ENCODE measurements around the gene GEMIN4. TPM values are rescaled to one million over a fixed set of nuclear protein-coding genes. Genes with fewer than 3 reads are reported as not detected.

GEMIN4 gene
- total and polyA plus RNA-seq, 10 of the 15 experiments (the other 5 are each of a cell fraction or from before 2014, with no cell fraction given), result 2.4 to 55.6 (median 34.5) TPM

DNA sequence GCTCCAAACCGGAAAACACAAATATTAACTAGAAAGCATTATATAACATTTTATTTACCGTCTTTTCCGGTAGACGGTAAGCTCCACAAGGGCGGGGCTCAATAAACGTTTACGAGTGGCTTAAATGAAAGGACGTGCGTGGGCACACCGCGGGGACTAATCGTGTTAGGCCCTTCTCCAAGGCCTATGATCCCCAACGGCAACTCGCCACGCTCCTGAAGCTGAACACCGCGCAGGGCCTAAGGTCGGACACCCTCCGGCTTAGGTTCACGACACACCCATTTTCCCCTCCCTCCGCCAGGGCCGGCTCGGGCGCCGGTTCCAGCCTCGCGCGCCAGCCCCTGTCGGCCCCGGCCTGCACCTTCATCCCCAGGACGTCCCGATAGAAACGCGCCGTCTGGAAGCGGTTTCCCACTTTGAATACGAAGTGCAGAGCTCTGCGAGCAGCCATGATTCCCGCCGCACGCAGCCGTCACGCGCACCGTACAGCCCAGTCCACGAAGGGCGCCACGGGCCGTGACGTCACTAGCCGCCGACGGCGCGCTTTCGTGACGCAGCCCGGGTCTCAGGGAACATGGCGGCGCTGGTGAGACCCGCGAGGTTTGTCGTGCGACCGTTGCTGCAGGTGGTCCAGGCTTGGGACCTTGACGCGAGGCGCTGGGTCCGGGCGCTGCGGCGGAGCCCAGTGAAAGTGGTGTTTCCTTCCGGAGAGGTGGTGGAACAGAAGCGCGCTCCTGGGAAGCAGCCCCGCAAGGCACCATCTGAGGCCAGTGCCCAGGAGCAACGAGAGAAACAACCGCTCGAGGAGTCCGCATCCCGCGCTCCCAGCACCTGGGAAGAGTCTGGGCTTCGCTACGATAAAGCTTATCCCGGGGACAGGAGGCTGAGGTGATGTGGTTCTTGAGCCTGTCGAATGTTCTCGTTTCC is 30.0 kb upstream of the GEMIN4 start, which contains the start of the genes GLOD4 and MRM3 (continued):
- TF ChIP-seq, protein P1, sequence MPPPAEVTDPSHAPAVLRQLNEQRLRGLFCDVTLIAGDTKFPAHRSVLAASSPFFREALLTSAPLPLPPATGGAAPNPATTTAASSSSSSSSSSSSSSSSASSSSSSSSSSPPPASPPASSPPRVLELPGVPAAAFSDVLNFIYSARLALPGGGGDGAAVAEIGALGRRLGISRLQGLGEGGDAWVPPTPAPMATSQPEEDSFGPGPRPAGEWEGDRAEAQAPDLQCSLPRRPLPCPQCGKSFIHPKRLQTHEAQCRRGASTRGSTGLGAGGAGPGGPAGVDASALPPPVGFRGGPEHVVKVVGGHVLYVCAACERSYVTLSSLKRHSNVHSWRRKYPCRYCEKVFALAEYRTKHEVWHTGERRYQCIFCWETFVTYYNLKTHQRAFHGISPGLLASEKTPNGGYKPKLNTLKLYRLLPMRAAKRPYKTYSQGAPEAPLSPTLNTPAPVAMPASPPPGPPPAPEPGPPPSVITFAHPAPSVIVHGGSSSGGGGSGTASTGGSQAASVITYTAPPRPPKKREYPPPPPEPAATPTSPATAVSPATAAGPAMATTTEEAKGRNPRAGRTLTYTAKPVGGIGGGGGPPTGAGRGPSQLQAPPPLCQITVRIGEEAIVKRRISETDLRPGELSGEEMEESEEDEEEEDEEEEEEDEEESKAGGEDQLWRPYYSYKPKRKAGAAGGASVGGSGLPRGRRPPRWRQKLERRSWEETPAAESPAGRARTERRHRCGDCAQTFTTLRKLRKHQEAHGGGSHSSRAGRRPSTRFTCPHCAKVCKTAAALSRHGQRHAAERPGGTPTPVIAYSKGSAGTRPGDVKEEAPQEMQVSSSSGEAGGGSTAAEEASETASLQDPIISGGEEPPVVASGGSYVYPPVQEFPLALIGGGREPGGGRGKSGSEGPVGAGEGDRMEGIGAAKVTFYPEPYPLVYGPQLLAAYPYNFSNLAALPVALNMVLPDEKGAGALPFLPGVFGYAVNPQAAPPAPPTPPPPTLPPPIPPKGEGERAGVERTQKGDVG (CRISPR knock-in tag; IDR thresholded peaks at IDR 0.05), result no peak
- TF ChIP-seq CBFB (IDR thresholded peaks at IDR 0.05; ENCODE audit: low read depth), result peak; percentile 61; the same call in 1 of the 2 replicates
- peak; percentile 71 for TF ChIP-seq NR2F1 (conservative IDR thresholded peaks at IDR 0.05)
- no peak for TF ChIP-seq SUZ12 (IDR thresholded peaks at IDR 0.05; ENCODE audit: unreplicated experiment)
- peak; percentile 100 for TF ChIP-seq CREM (IDR thresholded peaks at IDR 0.05; ENCODE audit: low read depth)
- TF ChIP-seq, protein P2, sequence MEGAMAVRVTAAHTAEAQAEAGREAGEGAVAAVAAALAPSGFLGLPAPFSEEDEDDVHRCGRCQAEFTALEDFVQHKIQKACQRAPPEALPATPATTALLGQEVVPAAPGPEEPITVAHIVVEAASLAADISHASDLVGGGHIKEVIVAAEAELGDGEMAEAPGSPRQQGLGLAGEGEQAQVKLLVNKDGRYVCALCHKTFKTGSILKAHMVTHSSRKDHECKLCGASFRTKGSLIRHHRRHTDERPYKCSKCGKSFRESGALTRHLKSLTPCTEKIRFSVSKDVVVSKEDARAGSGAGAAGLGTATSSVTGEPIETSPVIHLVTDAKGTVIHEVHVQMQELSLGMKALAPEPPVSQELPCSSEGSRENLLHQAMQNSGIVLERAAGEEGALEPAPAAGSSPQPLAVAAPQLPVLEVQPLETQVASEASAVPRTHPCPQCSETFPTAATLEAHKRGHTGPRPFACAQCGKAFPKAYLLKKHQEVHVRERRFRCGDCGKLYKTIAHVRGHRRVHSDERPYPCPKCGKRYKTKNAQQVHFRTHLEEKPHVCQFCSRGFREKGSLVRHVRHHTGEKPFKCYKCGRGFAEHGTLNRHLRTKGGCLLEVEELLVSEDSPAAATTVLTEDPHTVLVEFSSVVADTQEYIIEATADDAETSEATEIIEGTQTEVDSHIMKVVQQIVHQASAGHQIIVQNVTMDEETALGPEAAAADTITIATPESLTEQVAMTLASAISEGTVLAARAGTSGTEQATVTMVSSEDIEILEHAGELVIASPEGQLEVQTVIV (IDR thresholded peaks at IDR 0.05; ENCODE audit: borderline replicate concordance, partially characterized antibody), result no peak
- TF ChIP-seq, protein P3, sequence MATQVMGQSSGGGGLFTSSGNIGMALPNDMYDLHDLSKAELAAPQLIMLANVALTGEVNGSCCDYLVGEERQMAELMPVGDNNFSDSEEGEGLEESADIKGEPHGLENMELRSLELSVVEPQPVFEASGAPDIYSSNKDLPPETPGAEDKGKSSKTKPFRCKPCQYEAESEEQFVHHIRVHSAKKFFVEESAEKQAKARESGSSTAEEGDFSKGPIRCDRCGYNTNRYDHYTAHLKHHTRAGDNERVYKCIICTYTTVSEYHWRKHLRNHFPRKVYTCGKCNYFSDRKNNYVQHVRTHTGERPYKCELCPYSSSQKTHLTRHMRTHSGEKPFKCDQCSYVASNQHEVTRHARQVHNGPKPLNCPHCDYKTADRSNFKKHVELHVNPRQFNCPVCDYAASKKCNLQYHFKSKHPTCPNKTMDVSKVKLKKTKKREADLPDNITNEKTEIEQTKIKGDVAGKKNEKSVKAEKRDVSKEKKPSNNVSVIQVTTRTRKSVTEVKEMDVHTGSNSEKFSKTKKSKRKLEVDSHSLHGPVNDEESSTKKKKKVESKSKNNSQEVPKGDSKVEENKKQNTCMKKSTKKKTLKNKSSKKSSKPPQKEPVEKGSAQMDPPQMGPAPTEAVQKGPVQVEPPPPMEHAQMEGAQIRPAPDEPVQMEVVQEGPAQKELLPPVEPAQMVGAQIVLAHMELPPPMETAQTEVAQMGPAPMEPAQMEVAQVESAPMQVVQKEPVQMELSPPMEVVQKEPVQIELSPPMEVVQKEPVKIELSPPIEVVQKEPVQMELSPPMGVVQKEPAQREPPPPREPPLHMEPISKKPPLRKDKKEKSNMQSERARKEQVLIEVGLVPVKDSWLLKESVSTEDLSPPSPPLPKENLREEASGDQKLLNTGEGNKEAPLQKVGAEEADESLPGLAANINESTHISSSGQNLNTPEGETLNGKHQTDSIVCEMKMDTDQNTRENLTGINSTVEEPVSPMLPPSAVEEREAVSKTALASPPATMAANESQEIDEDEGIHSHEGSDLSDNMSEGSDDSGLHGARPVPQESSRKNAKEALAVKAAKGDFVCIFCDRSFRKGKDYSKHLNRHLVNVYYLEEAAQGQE (IDR thresholded peaks at IDR 0.05; ENCODE audit: low read depth, low read length), result no peak
- peak in 1 of 2 experiments; percentile 38; a peak in 1 of 4 replicates for TF ChIP-seq EP300 (IDR thresholded peaks at IDR 0.05; ENCODE audit: borderline replicate concordance in 1 of 2, control insufficient read depth in 1 of 2, low read depth in 2 of 2, low read length in 2 of 2)
- TF ChIP-seq, protein P4, sequence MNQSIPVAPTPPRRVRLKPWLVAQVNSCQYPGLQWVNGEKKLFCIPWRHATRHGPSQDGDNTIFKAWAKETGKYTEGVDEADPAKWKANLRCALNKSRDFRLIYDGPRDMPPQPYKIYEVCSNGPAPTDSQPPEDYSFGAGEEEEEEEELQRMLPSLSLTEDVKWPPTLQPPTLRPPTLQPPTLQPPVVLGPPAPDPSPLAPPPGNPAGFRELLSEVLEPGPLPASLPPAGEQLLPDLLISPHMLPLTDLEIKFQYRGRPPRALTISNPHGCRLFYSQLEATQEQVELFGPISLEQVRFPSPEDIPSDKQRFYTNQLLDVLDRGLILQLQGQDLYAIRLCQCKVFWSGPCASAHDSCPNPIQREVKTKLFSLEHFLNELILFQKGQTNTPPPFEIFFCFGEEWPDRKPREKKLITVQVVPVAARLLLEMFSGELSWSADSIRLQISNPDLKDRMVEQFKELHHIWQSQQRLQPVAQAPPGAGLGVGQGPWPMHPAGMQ (IDR thresholded peaks at IDR 0.05; ENCODE audit: borderline replicate concordance), result no peak
- TF ChIP-seq, protein P5, sequence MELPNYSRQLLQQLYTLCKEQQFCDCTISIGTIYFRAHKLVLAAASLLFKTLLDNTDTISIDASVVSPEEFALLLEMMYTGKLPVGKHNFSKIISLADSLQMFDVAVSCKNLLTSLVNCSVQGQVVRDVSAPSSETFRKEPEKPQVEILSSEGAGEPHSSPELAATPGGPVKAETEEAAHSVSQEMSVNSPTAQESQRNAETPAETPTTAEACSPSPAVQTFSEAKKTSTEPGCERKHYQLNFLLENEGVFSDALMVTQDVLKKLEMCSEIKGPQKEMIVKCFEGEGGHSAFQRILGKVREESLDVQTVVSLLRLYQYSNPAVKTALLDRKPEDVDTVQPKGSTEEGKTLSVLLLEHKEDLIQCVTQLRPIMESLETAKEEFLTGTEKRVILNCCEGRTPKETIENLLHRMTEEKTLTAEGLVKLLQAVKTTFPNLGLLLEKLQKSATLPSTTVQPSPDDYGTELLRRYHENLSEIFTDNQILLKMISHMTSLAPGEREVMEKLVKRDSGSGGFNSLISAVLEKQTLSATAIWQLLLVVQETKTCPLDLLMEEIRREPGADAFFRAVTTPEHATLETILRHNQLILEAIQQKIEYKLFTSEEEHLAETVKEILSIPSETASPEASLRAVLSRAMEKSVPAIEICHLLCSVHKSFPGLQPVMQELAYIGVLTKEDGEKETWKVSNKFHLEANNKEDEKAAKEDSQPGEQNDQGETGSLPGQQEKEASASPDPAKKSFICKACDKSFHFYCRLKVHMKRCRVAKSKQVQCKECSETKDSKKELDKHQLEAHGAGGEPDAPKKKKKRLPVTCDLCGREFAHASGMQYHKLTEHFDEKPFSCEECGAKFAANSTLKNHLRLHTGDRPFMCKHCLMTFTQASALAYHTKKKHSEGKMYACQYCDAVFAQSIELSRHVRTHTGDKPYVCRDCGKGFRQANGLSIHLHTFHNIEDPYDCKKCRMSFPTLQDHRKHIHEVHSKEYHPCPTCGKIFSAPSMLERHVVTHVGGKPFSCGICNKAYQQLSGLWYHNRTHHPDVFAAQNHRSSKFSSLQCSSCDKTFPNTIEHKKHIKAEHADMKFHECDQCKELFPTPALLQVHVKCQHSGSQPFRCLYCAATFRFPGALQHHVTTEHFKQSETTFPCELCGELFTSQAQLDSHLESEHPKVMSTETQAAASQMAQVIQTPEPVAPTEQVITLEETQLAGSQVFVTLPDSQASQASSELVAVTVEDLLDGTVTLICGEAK (IDR thresholded peaks at IDR 0.05; ENCODE audit: borderline replicate concordance), result no peak
